OCI-LY3 (cell line): Measurements from ENCODE around the gene FAM83G.

Experiments
- CTCF ChIP-seq: fragments of 200-600, 300-600 bp; sonication (generic); IDR thresholded peaks from 2 replicates; pipeline ENCODE4 v1.5.1; 2014; ENCODE audit warnings: antibody characterized with exemption, low read length, low read depth
- EZH2phosphoT487 ChIP-seq: fragments of 200-600 bp; shearing (Covaris generic); IDR thresholded peaks from 2 replicates; pipeline ENCODE4 v1.6.1; 2018; ENCODE audit warnings: antibody characterized with exemption, mixed run types, low read depth

- TF ChIP-seq CTCF: no peak
- TF ChIP-seq EZH2phosphoT487: no peak
Observed at GRCh38 chr17:18946536-18946935, 58.0 kb downstream of the FAM83G start.
